Measurements from ENCODE around the gene SNAPC4. TPM values are rescaled to one million over a fixed set of nuclear protein-coding genes. Genes with fewer than 3 reads are reported as not detected.

SNAPC4 gene
- total and polyA plus RNA-seq, 7 donors, result 1.4 to 10.8 (median 5.0) TPM

- Histone ChIP-seq H3K9me3 (no peaks in the 10 kb centered on the region), H3K27ac (no peak overlapping the region), H3K4me1 (peaks cover 2 to 31% (median 28%) of the 10 kb centered on the region in 4 donors), H3K36me3 (peaks cover 11 to 56% (median 21%) of the 10 kb centered on the region in 4 donors), H3K4me3 (no peak overlapping the region), H3K27me3 (no peaks in the 10 kb centered on the region)
- TF ChIP-seq EP300 (IDR thresholded peaks at IDR 0.05) (no peak), POLR2A (IDR thresholded peaks at IDR 0.05) (no peak), CTCF (IDR thresholded peaks at IDR 0.05) (no peak)
- 94% methylated on average over 37 of the region's 37 CpGs for WGBS, 2 donors
- intact Hi-C loops (cut with DNase I), result no loop called here
- no peak for DNase-seq
Observed at GRCh38 chr9:136433849-136434579, 34.0 kb upstream of the SNAPC4 start.

- H3K27ac ChIP-seq, result no peak overlapping the region
- intact Hi-C loops (cut with DNase I), result no loop called here
- no peaks in the 10 kb centered on the region for H3K27me3 ChIP-seq
- WGBS, 2 donors, result 91 to 95% methylated on average over 36 of the region's 36 CpGs
- H3K9me3 ChIP-seq, result no peaks in the 10 kb centered on the region
- TF ChIP-seq CTCF (IDR thresholded peaks at IDR 0.05) (no peak), EP300 (IDR thresholded peaks at IDR 0.05) (no peak), POLR2A (IDR thresholded peaks at IDR 0.05) (no peak)
- H3K4me1 ChIP-seq, result peaks cover 2 to 23% (median 22%) of the 10 kb centered on the region in 4 donors
- peaks cover 14 to 64% (median 23%) of the 10 kb centered on the region in 4 donors for H3K36me3 ChIP-seq
- H3K4me3 ChIP-seq, result no peak overlapping the region
- no peak for DNase-seq
Observed at GRCh38 chr9:136433043-136433715, 33.2 kb upstream of the SNAPC4 start.

- no peaks in the 10 kb centered on the region for H3K27me3 ChIP-seq
- no peak for DNase-seq
- intact Hi-C loops (cut with DNase I), result no loop called here
- no peak overlapping the region for H3K27ac ChIP-seq
- H3K9me3 ChIP-seq, result no peaks in the 10 kb centered on the region
- no peak overlapping the region for H3K4me3 ChIP-seq
- TF ChIP-seq POLR2AphosphoS5 (IDR thresholded peaks at IDR 0.05) (no peak), EP300 (IDR thresholded peaks at IDR 0.05) (no peak), POLR2A (IDR thresholded peaks at IDR 0.05) (no peak), CTCF (IDR thresholded peaks at IDR 0.05) (no peak)
- H3K36me3 ChIP-seq, result peaks cover 14 to 64% (median 23%) of the 10 kb centered on the region in 4 donors
- peaks cover 0 to 17% (median 16%) of the 10 kb centered on the region in 4 donors for H3K4me1 ChIP-seq
- 96 to 97% methylated on average over 26 of the region's 26 CpGs for WGBS, 2 donors
Observed at GRCh38 chr9:136432591-136432990, 32.6 kb upstream of the SNAPC4 start.

GRCh38 chr9:136431782-136432350 is 31.9 kb upstream of the SNAPC4 start:
- Histone ChIP-seq H3K4me1 (peaks cover 0 to 10% (median 8%) of the 10 kb centered on the region in 4 donors), H3K27ac (no peak overlapping the region), H3K9me3 (no peaks in the 10 kb centered on the region), H3K27me3 (no peaks in the 10 kb centered on the region), H3K4me3 (no peak overlapping the region), H3K36me3 (peaks cover 14 to 64% (median 23%) of the 10 kb centered on the region in 4 donors)
- no peak for DNase-seq
- WGBS, 2 donors, result 95 to 96% methylated on average over 36 of the region's 36 CpGs
- TF ChIP-seq POLR2A (IDR thresholded peaks at IDR 0.05), result no peak
- TF ChIP-seq CTCF (IDR thresholded peaks at IDR 0.05), result no peak
- no peak for TF ChIP-seq EP300 (IDR thresholded peaks at IDR 0.05)
- intact Hi-C loops (cut with DNase I), result no loop called here

Data from sigmoid colon (tissue), 7 donors.